Stimulated activated effector memory CD8-positive, alpha-beta T cell treated with anti-CD3 and anti-CD28 coated beads, Interleukin-12 subunit alpha, Interleukin-12 subunit beta, amount 100 ng/mL, for 72 hours (primary cell): ENCODE results near the gene MTHFS.

ENCODE experiments used
- ATAC-seq: fragments of 150-1000 bp; cut with Tn5 transposase; 2 replicates; pipeline ENCODE4 v1.10.0; 2021
- DNase-seq, 2 donors: peaks; one replicate each; pipeline ENCODE4 v3.0.0; 2021 to 2022; ENCODE audit warnings: low spot score in 2 of 2
- H3K27ac Mint-ChIP-seq: one replicate; pipeline ENCODE4 v1.8.0; 2022; ENCODE audit warnings: mild to moderate bottlenecking, mixed read lengths
- H3K36me3 Mint-ChIP-seq: one replicate; pipeline ENCODE4 v1.8.0; 2022; ENCODE audit warnings: mild to moderate bottlenecking, mixed read lengths
- H3K4me1 Mint-ChIP-seq: one replicate; pipeline ENCODE4 v1.8.0; 2022; ENCODE audit warnings: mixed read lengths
- H3K4me3 Mint-ChIP-seq: one replicate; pipeline ENCODE4 v1.8.0; 2022; ENCODE audit warnings: mild to moderate bottlenecking, mixed read lengths
- H3K9me3 Mint-ChIP-seq: one replicate; pipeline ENCODE4 v1.8.0; 2022; ENCODE audit warnings: mixed read lengths

The MTHFS gene

GRCh38 chr15:79868554-79868953, 28.3 kb downstream of the MTHFS start:
- Mint-ChIP-seq H3K4me3 (no peak overlapping the region), H3K27ac (no peak overlapping the region), H3K9me3 (no peaks in the 10 kb centered on the region), H3K36me3 (peaks cover 44% of the 10 kb centered on the region), H3K4me1 (peaks cover 21% of the 10 kb centered on the region)
- ATAC-seq = no peak
- DNase-seq = no peak

- Mint-ChIP-seq H3K4me1 (peaks cover 20% of the 10 kb centered on the region), H3K9me3 (no peaks in the 10 kb centered on the region), H3K36me3 (peaks cover 27% of the 10 kb centered on the region), H3K27ac (peak overlapping the region; percentile 65), H3K4me3 (no peak overlapping the region)
- ATAC-seq (peak; percentile 57), DNase-seq (no peak)
These were observed 32.9 kb downstream of the MTHFS start for GRCh38 chr15:79863886-79864285.

GRCh38 chr15:79862191-79862590, 34.6 kb downstream of the MTHFS start:
- no peak overlapping the region for H3K27ac Mint-ChIP-seq
- ATAC-seq (no peak), DNase-seq (no peak)
- H3K9me3 Mint-ChIP-seq = no peaks in the 10 kb centered on the region
- no peak overlapping the region for H3K4me3 Mint-ChIP-seq
- H3K4me1 Mint-ChIP-seq = peaks cover 14% of the 10 kb centered on the region
- H3K36me3 Mint-ChIP-seq = peaks cover 20% of the 10 kb centered on the region

GRCh38 chr15:79860661-79861060, 36.2 kb downstream of the MTHFS start:
- ATAC-seq (no peak), DNase-seq (no peak)
- H3K9me3 Mint-ChIP-seq = no peaks in the 10 kb centered on the region
- H3K4me3 Mint-ChIP-seq = no peak overlapping the region
- peaks cover 14% of the 10 kb centered on the region for H3K4me1 Mint-ChIP-seq
- peak overlapping the region; percentile 24 for H3K27ac Mint-ChIP-seq
- H3K36me3 Mint-ChIP-seq = peaks cover 14% of the 10 kb centered on the region

GRCh38 chr15:79858469-79858868, 38.3 kb downstream of the MTHFS start:
- DNase-seq = no peak
- Mint-ChIP-seq H3K4me1 (peaks cover 16% of the 10 kb centered on the region), H3K4me3 (no peak overlapping the region), H3K9me3 (no peaks in the 10 kb centered on the region), H3K36me3 (peaks cover 14% of the 10 kb centered on the region), H3K27ac (no peak overlapping the region)
- ATAC-seq = no peak

GRCh38 chr15:79853492-79854328, 43.1 kb downstream of the MTHFS start:
- H3K27ac Mint-ChIP-seq = no peak overlapping the region
- H3K4me1 Mint-ChIP-seq = peaks cover 19% of the 10 kb centered on the region
- DNase-seq = peak; percentile 51 to 80
- ATAC-seq = peak; percentile 98
- H3K36me3 Mint-ChIP-seq = peaks cover 8% of the 10 kb centered on the region
- no peaks in the 10 kb centered on the region for H3K9me3 Mint-ChIP-seq
- H3K4me3 Mint-ChIP-seq = no peak overlapping the region

GRCh38 chr15:79849789-79850188, 47.0 kb downstream of the MTHFS start:
- Mint-ChIP-seq H3K9me3 (no peaks in the 10 kb centered on the region), H3K27ac (no peak overlapping the region), H3K4me1 (peaks cover 25% of the 10 kb centered on the region), H3K4me3 (no peak overlapping the region), H3K36me3 (peaks cover 21% of the 10 kb centered on the region)
- ATAC-seq (no peak), DNase-seq (no peak)

GRCh38 chr15:79846539-79846938, 50.3 kb downstream of the MTHFS start:
- no peak for DNase-seq
- peaks cover 27% of the 10 kb centered on the region for H3K36me3 Mint-ChIP-seq
- H3K27ac Mint-ChIP-seq = peak overlapping the region; percentile 30
- no peak overlapping the region for H3K4me3 Mint-ChIP-seq
- H3K4me1 Mint-ChIP-seq = peaks cover 21% of the 10 kb centered on the region
- no peaks in the 10 kb centered on the region for H3K9me3 Mint-ChIP-seq
- ATAC-seq = no peak

GRCh38 chr15:79844221-79844620, 52.6 kb downstream of the MTHFS start:
- no peak for ATAC-seq
- Mint-ChIP-seq H3K4me1 (peaks cover 13% of the 10 kb centered on the region), H3K4me3 (no peak overlapping the region), H3K36me3 (peaks cover 33% of the 10 kb centered on the region), H3K27ac (no peak overlapping the region), H3K9me3 (no peaks in the 10 kb centered on the region)
- no peak for DNase-seq

- DNase-seq = no peak
- Mint-ChIP-seq H3K4me3 (no peak overlapping the region), H3K36me3 (peaks cover 18% of the 10 kb centered on the region), H3K9me3 (no peaks in the 10 kb centered on the region), H3K4me1 (no peaks in the 10 kb centered on the region), H3K27ac (no peak overlapping the region)
- no peak for ATAC-seq
These were observed 59.0 kb downstream of the MTHFS start for GRCh38 chr15:79837846-79838245.

- no peak for DNase-seq
- Mint-ChIP-seq H3K27ac (no peak overlapping the region), H3K9me3 (no peaks in the 10 kb centered on the region), H3K4me3 (no peak overlapping the region), H3K4me1 (peaks cover 12% of the 10 kb centered on the region), H3K36me3 (peaks cover 14% of the 10 kb centered on the region)
- no peak for ATAC-seq
These were observed 62.3 kb downstream of the MTHFS start for GRCh38 chr15:79834495-79834894.

- no peak overlapping the region for H3K4me3 Mint-ChIP-seq
- DNase-seq (no peak), ATAC-seq (no peak)
- H3K27ac Mint-ChIP-seq = no peak overlapping the region
- no peaks in the 10 kb centered on the region for H3K9me3 Mint-ChIP-seq
- no peaks in the 10 kb centered on the region for H3K36me3 Mint-ChIP-seq
- peaks cover 18% of the 10 kb centered on the region for H3K4me1 Mint-ChIP-seq
These were observed 64.3 kb downstream of the MTHFS start for GRCh38 chr15:79832367-79833120.

GRCh38 chr15:79831604-79832003, 65.2 kb downstream of the MTHFS start:
- ATAC-seq (no peak), DNase-seq (no peak)
- no peak overlapping the region for H3K4me3 Mint-ChIP-seq
- H3K27ac Mint-ChIP-seq = no peak overlapping the region
- no peaks in the 10 kb centered on the region for H3K36me3 Mint-ChIP-seq
- peaks cover 18% of the 10 kb centered on the region for H3K4me1 Mint-ChIP-seq
- no peaks in the 10 kb centered on the region for H3K9me3 Mint-ChIP-seq

- Mint-ChIP-seq H3K9me3 (no peaks in the 10 kb centered on the region), H3K4me1 (peaks cover 18% of the 10 kb centered on the region), H3K36me3 (no peaks in the 10 kb centered on the region), H3K4me3 (no peak overlapping the region), H3K27ac (no peak overlapping the region)
- no peak for ATAC-seq
- no peak for DNase-seq
These were observed 66.9 kb downstream of the MTHFS start for GRCh38 chr15:79829950-79830349.

- ATAC-seq (no peak), DNase-seq (no peak)
- Mint-ChIP-seq H3K36me3 (no peaks in the 10 kb centered on the region), H3K4me1 (peaks cover 18% of the 10 kb centered on the region), H3K27ac (no peak overlapping the region), H3K9me3 (no peaks in the 10 kb centered on the region), H3K4me3 (no peak overlapping the region)
These were observed 68.4 kb downstream of the MTHFS start for GRCh38 chr15:79828447-79828846.

- Mint-ChIP-seq H3K27ac (no peak overlapping the region), H3K4me3 (no peak overlapping the region)
- no peak for DNase-seq
These were observed 70.0 kb downstream of the MTHFS start for GRCh38 chr15:79826800-79827199.

More at GRCh38 chr15:79826800-79827199, 70.0 kb downstream of the MTHFS start:
- H3K36me3 Mint-ChIP-seq = no peaks in the 10 kb centered on the region
- H3K9me3 Mint-ChIP-seq = no peaks in the 10 kb centered on the region
- peaks cover 7% of the 10 kb centered on the region for H3K4me1 Mint-ChIP-seq
- no peak for ATAC-seq
